ENCODE data around the gene LMX1A.

Gene LMX1A

DNA sequence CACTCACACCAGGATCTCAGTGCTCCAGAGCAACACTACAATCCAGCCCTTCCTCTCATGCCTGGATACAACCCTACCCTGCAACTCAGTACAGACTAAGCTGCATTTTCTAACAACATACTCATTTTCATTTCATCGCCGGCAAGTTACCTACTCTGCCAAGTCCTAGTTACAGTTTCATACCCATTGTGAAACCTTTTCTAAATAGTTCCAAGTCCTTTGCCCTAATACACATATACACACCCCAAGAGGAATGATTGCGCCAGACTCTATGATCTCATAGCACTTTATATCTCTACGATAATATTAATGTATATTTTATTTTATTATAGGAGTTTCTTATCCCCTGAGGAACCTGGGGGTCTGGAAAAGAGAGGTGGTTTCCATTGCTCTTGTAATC, 122.4 kb downstream of the LMX1A start:
- TF ChIP-seq, protein P1, sequence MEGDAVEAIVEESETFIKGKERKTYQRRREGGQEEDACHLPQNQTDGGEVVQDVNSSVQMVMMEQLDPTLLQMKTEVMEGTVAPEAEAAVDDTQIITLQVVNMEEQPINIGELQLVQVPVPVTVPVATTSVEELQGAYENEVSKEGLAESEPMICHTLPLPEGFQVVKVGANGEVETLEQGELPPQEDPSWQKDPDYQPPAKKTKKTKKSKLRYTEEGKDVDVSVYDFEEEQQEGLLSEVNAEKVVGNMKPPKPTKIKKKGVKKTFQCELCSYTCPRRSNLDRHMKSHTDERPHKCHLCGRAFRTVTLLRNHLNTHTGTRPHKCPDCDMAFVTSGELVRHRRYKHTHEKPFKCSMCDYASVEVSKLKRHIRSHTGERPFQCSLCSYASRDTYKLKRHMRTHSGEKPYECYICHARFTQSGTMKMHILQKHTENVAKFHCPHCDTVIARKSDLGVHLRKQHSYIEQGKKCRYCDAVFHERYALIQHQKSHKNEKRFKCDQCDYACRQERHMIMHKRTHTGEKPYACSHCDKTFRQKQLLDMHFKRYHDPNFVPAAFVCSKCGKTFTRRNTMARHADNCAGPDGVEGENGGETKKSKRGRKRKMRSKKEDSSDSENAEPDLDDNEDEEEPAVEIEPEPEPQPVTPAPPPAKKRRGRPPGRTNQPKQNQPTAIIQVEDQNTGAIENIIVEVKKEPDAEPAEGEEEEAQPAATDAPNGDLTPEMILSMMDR (conservative IDR thresholded peaks at IDR 0.05), result no peak
- no peak overlapping the region for H3K27ac ChIP-seq

DNA sequence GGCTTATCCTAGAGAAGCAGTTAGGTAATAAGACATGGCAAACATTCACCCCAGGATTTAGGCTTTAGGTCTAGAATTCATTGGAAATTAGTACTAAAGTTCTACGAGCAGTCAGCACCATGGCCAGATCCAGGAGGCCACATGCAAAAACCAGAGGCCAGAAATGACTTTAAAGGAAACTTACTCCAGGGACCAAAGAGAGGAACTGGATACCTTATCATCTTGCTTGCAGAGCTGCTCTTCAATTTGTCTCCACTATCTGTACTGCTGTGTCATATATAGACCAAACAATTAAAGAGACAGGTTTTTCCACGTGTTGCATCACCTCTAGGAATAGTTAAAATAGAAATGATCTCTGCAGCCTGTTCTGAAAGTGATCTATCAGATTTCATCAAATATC, 127.8 kb downstream of the LMX1A start:
- no peak overlapping the region for H3K27ac ChIP-seq
- TF ChIP-seq, protein P1 (conservative IDR thresholded peaks at IDR 0.05), result no peak

DNA sequence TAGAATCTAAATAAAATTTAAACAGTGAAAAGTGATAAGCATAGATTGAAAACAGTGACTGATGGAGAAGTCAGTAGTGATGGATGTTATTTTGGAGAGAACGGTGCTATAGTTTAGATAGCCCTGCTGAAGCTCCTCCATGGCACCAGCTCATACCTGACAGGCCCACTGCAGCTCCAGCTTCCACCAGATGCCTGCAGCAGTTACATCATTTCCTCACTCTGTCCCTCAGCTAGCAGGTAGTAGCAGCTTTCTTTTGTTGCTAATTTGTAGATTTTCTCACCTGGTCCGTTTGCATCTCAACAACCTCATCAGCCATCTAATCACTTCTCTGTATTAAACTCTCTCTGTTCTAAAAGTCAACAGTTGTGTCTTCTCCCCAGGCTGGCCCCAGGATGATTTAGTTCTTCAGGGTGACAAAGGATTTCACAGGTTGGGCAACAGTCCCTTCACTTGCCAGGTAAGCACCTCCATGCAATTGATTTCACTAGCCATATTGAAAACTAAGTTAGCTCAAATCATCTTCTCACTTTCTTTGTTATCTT, 128.3 kb downstream of the LMX1A start:
- no peak overlapping the region for H3K27ac ChIP-seq
- TF ChIP-seq, protein P1 (conservative IDR thresholded peaks at IDR 0.05), result no peak

DNA sequence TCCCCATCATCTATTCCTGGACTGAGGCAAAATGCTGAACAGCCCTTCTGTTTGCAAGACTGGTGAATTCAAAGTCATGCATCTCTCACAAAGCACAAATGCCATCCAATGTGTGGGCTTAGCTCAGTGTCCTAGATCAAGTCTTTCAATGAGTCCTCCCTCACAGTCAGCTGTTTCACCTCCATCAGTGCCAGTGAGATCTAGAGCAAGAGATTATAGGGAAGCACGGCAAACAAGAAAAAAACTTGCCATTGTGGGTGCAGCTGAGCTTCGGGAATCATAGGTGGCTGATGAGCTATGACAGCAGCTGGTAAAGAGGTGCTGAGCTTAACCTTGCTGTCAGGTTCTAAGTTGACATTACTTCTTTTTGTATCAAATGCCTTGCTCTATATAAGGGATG, 130.2 kb downstream of the LMX1A start:
- TF ChIP-seq, protein P1 (conservative IDR thresholded peaks at IDR 0.05), result no peak

DNA sequence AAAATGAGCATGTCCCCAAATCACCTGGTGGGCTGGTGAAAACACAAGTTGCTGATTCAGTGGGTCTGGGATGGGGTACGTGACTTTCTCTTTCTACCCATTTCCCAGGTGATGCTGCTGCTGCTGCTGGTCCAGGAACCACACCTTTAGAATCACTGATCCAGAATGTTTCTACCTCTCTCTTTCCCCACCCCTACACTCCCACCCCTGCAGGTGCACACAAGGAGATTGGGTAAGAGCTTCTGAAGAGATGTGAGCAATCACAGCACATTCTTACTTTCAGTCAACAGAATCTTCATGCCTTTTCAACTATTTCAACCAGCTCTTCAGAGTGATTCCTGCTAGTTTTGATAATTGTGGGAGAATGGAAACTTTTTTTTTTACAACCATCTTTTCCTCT, 130.9 kb downstream of the LMX1A start:
- H3K27ac ChIP-seq, result no peak overlapping the region
- TF ChIP-seq, protein P1 (conservative IDR thresholded peaks at IDR 0.05), result no peak

More for the DNA sequence above, 130.2 kb downstream of the LMX1A start:
- H3K27ac ChIP-seq, result no peak overlapping the region

DNA sequence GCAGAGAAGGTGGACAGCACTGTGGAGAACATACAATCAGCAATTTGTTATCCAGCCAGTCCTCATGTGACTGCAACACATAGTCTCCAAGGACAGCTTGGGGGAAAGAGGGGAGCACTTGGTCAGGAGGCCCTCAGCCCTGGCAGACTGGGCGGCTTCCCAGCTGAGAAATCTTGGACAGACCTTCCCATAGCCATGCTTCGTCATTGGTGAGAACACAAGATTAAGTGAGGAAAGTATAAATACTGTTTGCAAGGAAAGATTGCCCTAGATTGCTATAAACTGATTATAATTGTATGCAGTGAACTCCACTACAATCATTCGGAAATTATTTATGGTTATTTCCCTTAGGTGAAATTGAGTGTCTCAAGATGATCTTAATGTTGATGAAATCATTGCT, 131.5 kb downstream of the LMX1A start:
- TF ChIP-seq, protein P1 (conservative IDR thresholded peaks at IDR 0.05), result no peak
- no peak overlapping the region for H3K27ac ChIP-seq

DNA sequence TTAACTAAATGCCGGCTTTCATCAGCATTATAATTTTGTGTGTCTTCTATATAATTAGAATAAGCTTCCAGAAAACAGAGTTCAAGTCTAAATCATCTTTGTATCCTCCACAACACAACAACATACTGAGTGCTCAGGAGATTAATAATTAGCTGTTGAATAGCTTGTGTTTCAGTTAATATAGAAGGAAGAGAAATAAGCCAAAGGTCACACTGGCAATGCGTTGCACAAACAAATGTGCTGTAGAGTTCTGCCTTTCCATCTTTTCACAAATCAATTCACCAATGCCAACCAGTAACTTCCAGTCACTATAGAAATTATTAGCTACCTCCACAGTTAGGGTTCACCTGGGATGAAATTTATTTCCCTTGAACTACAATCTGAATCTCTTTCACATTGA, 132.0 kb downstream of the LMX1A start:
- no peak overlapping the region for H3K27ac ChIP-seq
- TF ChIP-seq, protein P1 (conservative IDR thresholded peaks at IDR 0.05), result no peak
